Measurements from ENCODE around the gene RPS6KA5. TPM values are rescaled to one million over a fixed set of nuclear protein-coding genes. Genes with fewer than 3 reads are reported as not detected.
"Not testable (repeated sequence)": the region's sequence is repeated elsewhere in the genome, so short reads cannot be mapped to it uniquely, and the experiment has no call there.

RPS6KA5 gene
- total and polyA plus RNA-seq, 7 experiments from 2014 or later: 17.7 to 43.5 (median 34.1) TPM

- peak in 1 of 9 donors; percentile 2 for DNase-seq
- Histone ChIP-seq H3K9me3 (ENCODE audit: control insufficient read depth in 2 of 3, low read length in 3 of 3) (no peaks in the 10 kb centered on the region), H3K27me3 (ENCODE audit: control insufficient read depth in 2 of 2, insufficient read depth in 2 of 2, low read length in 2 of 2) (no peaks in the 10 kb centered on the region), H3K4me1 (ENCODE audit: control insufficient read depth in 2 of 2, insufficient read depth in 2 of 2, low read length in 2 of 2) (no peaks in the 10 kb centered on the region), H3K36me3 (ENCODE audit: control insufficient read depth in 2 of 3, insufficient read depth in 3 of 3, low read length in 3 of 3) (no peaks in the 10 kb centered on the region), H3K27ac (ENCODE audit: low read depth, low read length) (no peak overlapping the region), H3K4me3 (ENCODE audit: low read length) (no peak overlapping the region)
- H3K9me3 Mint-ChIP-seq: peaks cover 0 to 3% (median 0%) of the 10 kb centered on the region in 11 donors
- no peak overlapping the region for H3K4me3 Mint-ChIP-seq
- no peak for ATAC-seq
- H3K27me3 Mint-ChIP-seq: no peaks in the 10 kb centered on the region
- H3K27ac Mint-ChIP-seq: no peak overlapping the region
- H3K36me3 Mint-ChIP-seq: peaks cover 0 to 35% (median 20%) of the 10 kb centered on the region in 5 donors
- intact Hi-C loops (cut with micrococcal nuclease): loop anchor here (1.0 to 5.0 kb wide), 2 partner anchors 37 to 188 kb away; no protein-coding TSS in a partner anchor
- peaks cover 0 to 38% (median 9%) of the 10 kb centered on the region in 7 donors for H3K4me1 Mint-ChIP-seq
- ChIA-PET POLR2A (no interaction called here), CTCF (no interaction called here)
Observed at GRCh38 chr14:90985601-90986242, 74.7 kb downstream of the RPS6KA5 start.

GRCh38 chr14:90983560-90983959 lies 76.9 kb downstream of the RPS6KA5 start:
- ChIA-PET POLR2A (no interaction called here), CTCF (interaction anchor here (0.8 kb wide), 1 partner anchor 14 kb away, joined by 3 read pairs; no protein-coding TSS in a partner anchor)
- H3K27me3 ChIP-seq (ENCODE audit: control insufficient read depth in 2 of 2, insufficient read depth in 2 of 2, low read length in 2 of 2): no peaks in the 10 kb centered on the region
- H3K4me1 Mint-ChIP-seq: peaks cover 0 to 36% (median 6%) of the 10 kb centered on the region in 7 donors
- no peak overlapping the region for H3K4me3 ChIP-seq (ENCODE audit: low read length)
- H3K36me3 ChIP-seq (ENCODE audit: control insufficient read depth in 2 of 3, insufficient read depth in 3 of 3, low read length in 3 of 3): no peaks in the 10 kb centered on the region
- H3K27ac Mint-ChIP-seq: peak overlapping the region in 1 of 9 donors; percentile 56
- intact Hi-C loops (cut with micrococcal nuclease): no loop called here
- H3K4me1 ChIP-seq (ENCODE audit: control insufficient read depth in 2 of 2, insufficient read depth in 2 of 2, low read length in 2 of 2): no peaks in the 10 kb centered on the region
- no peaks in the 10 kb centered on the region for H3K9me3 Mint-ChIP-seq
- no peaks in the 10 kb centered on the region for H3K27me3 Mint-ChIP-seq
- H3K9me3 ChIP-seq (ENCODE audit: control insufficient read depth in 2 of 3, low read length in 3 of 3): no peaks in the 10 kb centered on the region
- DNase-seq (no peak), ATAC-seq (no peak)
- H3K27ac ChIP-seq (ENCODE audit: low read depth, low read length): no peak overlapping the region
- peaks cover 0 to 26% (median 13%) of the 10 kb centered on the region in 5 donors for H3K36me3 Mint-ChIP-seq
- H3K4me3 Mint-ChIP-seq: no peak overlapping the region

GRCh38 chr14:90981636-90982035 lies 78.8 kb downstream of the RPS6KA5 start:
- Histone ChIP-seq H3K9me3 (ENCODE audit: control insufficient read depth in 2 of 3, low read length in 3 of 3) (no peaks in the 10 kb centered on the region), H3K27ac (ENCODE audit: low read depth, low read length) (no peak overlapping the region), H3K27me3 (ENCODE audit: control insufficient read depth in 2 of 2, insufficient read depth in 2 of 2, low read length in 2 of 2) (no peaks in the 10 kb centered on the region), H3K4me1 (ENCODE audit: control insufficient read depth in 2 of 2, insufficient read depth in 2 of 2, low read length in 2 of 2) (no peaks in the 10 kb centered on the region), H3K36me3 (ENCODE audit: control insufficient read depth in 2 of 3, insufficient read depth in 3 of 3, low read length in 3 of 3) (peaks cover 0 to 13% (median 0%) of the 10 kb centered on the region in 3 experiments), H3K4me3 (ENCODE audit: low read length) (no peak overlapping the region)
- DNase-seq (no peak), ATAC-seq (no peak)
- Mint-ChIP-seq H3K4me1 (peaks cover 0 to 26% (median 2%) of the 10 kb centered on the region in 7 donors), H3K9me3 (no peaks in the 10 kb centered on the region), H3K27me3 (no peaks in the 10 kb centered on the region), H3K36me3 (peaks cover 0 to 30% (median 27%) of the 10 kb centered on the region in 5 donors), H3K27ac (no peak overlapping the region), H3K4me3 (no peak overlapping the region)
- intact Hi-C loops (cut with micrococcal nuclease): no loop called here
- ChIA-PET CTCF (interaction anchor here (1.0 kb wide), 1 partner anchor 191 kb away, joined by 4 read pairs; no protein-coding TSS in a partner anchor), POLR2A (interaction anchor here (0.9 kb wide), 1 partner anchor 78 kb away, joined by 3 read pairs; no protein-coding TSS in a partner anchor)

- H3K4me1 Mint-ChIP-seq: peaks cover 0 to 21% (median 5%) of the 10 kb centered on the region in 7 donors
- H3K4me3 Mint-ChIP-seq; H3K9me3 ChIP-seq (ENCODE audit: control insufficient read depth in 2 of 3, low read length in 3 of 3); POLR2A ChIA-PET; H3K27ac Mint-ChIP-seq; intact Hi-C loops (cut with micrococcal nuclease); H3K27me3 ChIP-seq (ENCODE audit: control insufficient read depth in 2 of 2, insufficient read depth in 2 of 2, low read length in 2 of 2); H3K4me3 ChIP-seq (ENCODE audit: low read length); H3K9me3 Mint-ChIP-seq; CTCF ChIA-PET; DNase-seq; ATAC-seq; H3K4me1 ChIP-seq (ENCODE audit: control insufficient read depth in 2 of 2, insufficient read depth in 2 of 2, low read length in 2 of 2); H3K27me3 Mint-ChIP-seq; H3K27ac ChIP-seq (ENCODE audit: low read depth, low read length): not testable (repeated sequence)
- peaks cover 0 to 13% (median 0%) of the 10 kb centered on the region in 3 experiments for H3K36me3 ChIP-seq (ENCODE audit: control insufficient read depth in 2 of 3, insufficient read depth in 3 of 3, low read length in 3 of 3)
- peaks cover 0 to 35% (median 31%) of the 10 kb centered on the region in 5 donors for H3K36me3 Mint-ChIP-seq
Observed at GRCh38 chr14:90980636-90981035, 79.8 kb downstream of the RPS6KA5 start.

GRCh38 chr14:90979515-90979914 lies 80.9 kb downstream of the RPS6KA5 start:
- H3K36me3 ChIP-seq (ENCODE audit: control insufficient read depth in 2 of 3, insufficient read depth in 3 of 3, low read length in 3 of 3): peaks cover 0 to 13% (median 0%) of the 10 kb centered on the region in 3 experiments

GRCh38 chr14:90976101-90976500 lies 84.3 kb downstream of the RPS6KA5 start:
- no peak overlapping the region for H3K27ac ChIP-seq (ENCODE audit: low read depth, low read length)
- DNase-seq: no peak
- H3K9me3 ChIP-seq (ENCODE audit: control insufficient read depth in 2 of 3, low read length in 3 of 3): no peaks in the 10 kb centered on the region
- Mint-ChIP-seq H3K27ac (no peak overlapping the region), H3K9me3 (no peaks in the 10 kb centered on the region), H3K4me1 (peaks cover 0 to 27% (median 5%) of the 10 kb centered on the region in 7 donors), H3K27me3 (no peaks in the 10 kb centered on the region), H3K36me3 (peaks cover 3 to 57% (median 48%) of the 10 kb centered on the region in 5 donors), H3K4me3 (no peak overlapping the region)
- ChIA-PET CTCF (no interaction called here), POLR2A (no interaction called here)
- H3K36me3 ChIP-seq (ENCODE audit: control insufficient read depth in 2 of 3, insufficient read depth in 3 of 3, low read length in 3 of 3): peaks cover 0 to 18% (median 0%) of the 10 kb centered on the region in 3 experiments
- no peaks in the 10 kb centered on the region for H3K4me1 ChIP-seq (ENCODE audit: control insufficient read depth in 2 of 2, insufficient read depth in 2 of 2, low read length in 2 of 2)
- ATAC-seq: no peak
- intact Hi-C loops (cut with micrococcal nuclease): no loop called here
- H3K4me3 ChIP-seq (ENCODE audit: low read length): no peak overlapping the region
- H3K27me3 ChIP-seq (ENCODE audit: control insufficient read depth in 2 of 2, insufficient read depth in 2 of 2, low read length in 2 of 2): no peaks in the 10 kb centered on the region

More at GRCh38 chr14:90979515-90979914, 80.9 kb downstream of the RPS6KA5 start:
- intact Hi-C loops (cut with micrococcal nuclease): no loop called here
- Mint-ChIP-seq H3K4me1 (peaks cover 0 to 22% (median 5%) of the 10 kb centered on the region in 7 donors), H3K27me3 (no peaks in the 10 kb centered on the region), H3K4me3 (no peak overlapping the region), H3K36me3 (peaks cover 0 to 39% (median 31%) of the 10 kb centered on the region in 5 donors), H3K9me3 (no peaks in the 10 kb centered on the region), H3K27ac (no peak overlapping the region)
- POLR2A ChIA-PET: no interaction called here
- Histone ChIP-seq H3K9me3 (ENCODE audit: control insufficient read depth in 2 of 3, low read length in 3 of 3) (no peaks in the 10 kb centered on the region), H3K27ac (ENCODE audit: low read depth, low read length) (no peak overlapping the region), H3K4me1 (ENCODE audit: control insufficient read depth in 2 of 2, insufficient read depth in 2 of 2, low read length in 2 of 2) (no peaks in the 10 kb centered on the region), H3K4me3 (ENCODE audit: low read length) (no peak overlapping the region), H3K27me3 (ENCODE audit: control insufficient read depth in 2 of 2, insufficient read depth in 2 of 2, low read length in 2 of 2) (no peaks in the 10 kb centered on the region)
- CTCF ChIA-PET: no interaction called here
- ATAC-seq (no peak), DNase-seq (no peak)

- H3K4me3 Mint-ChIP-seq: peak overlapping the region in 1 of 10 donors; percentile 16
- Histone ChIP-seq H3K9me3 (ENCODE audit: control insufficient read depth in 2 of 3, low read length in 3 of 3) (no peaks in the 10 kb centered on the region), H3K27me3 (ENCODE audit: control insufficient read depth in 2 of 2, insufficient read depth in 2 of 2, low read length in 2 of 2) (no peaks in the 10 kb centered on the region), H3K36me3 (ENCODE audit: control insufficient read depth in 2 of 3, insufficient read depth in 3 of 3, low read length in 3 of 3) (peaks cover 0 to 5% (median 0%) of the 10 kb centered on the region in 3 experiments), H3K4me3 (ENCODE audit: low read length) (no peak overlapping the region), H3K27ac (ENCODE audit: low read depth, low read length) (no peak overlapping the region), H3K4me1 (ENCODE audit: control insufficient read depth in 2 of 2, insufficient read depth in 2 of 2, low read length in 2 of 2) (no peaks in the 10 kb centered on the region)
- no peak overlapping the region for H3K27ac Mint-ChIP-seq
- H3K27me3 Mint-ChIP-seq: no peaks in the 10 kb centered on the region
- H3K4me1 Mint-ChIP-seq: peaks cover 8 to 44% (median 17%) of the 10 kb centered on the region in 7 donors
- peaks cover 3 to 53% (median 41%) of the 10 kb centered on the region in 5 donors for H3K36me3 Mint-ChIP-seq
- ATAC-seq: no peak
- intact Hi-C loops (cut with micrococcal nuclease): no loop called here
- H3K9me3 Mint-ChIP-seq: peaks cover 0 to 7% (median 0%) of the 10 kb centered on the region in 11 donors
- no peak for DNase-seq
- CTCF ChIA-PET: no interaction called here
- POLR2A ChIA-PET: no interaction called here
Observed at GRCh38 chr14:90971687-90972086, 88.8 kb downstream of the RPS6KA5 start.

Data from naive thymus-derived CD4-positive, alpha-beta T cell (primary cell).